HG02885 (cell line): ENCODE results near the gene PFKL.

Experiments used
- ATAC-seq: cut with Tn5 transposase; IDR thresholded peaks from one replicate; pipeline ENCODE4 v1.9.1; 2021; ENCODE audit warnings: mild to moderate bottlenecking; ENCODE audit not compliant: unreplicated experiment, poor library complexity

The PFKL gene

GRCh38 chr21:44310628-44311507 is 11.0 kb downstream of the PFKL start:
- no peak for ATAC-seq

GRCh38 chr21:44312089-44312488 is 12.2 kb downstream of the PFKL start:
- no peak for ATAC-seq

GRCh38 chr21:44312716-44313115 is 12.9 kb downstream of the PFKL start:
- ATAC-seq = no peak

- no peak for ATAC-seq
These were observed 13.6 kb downstream of the PFKL start for GRCh38 chr21:44313451-44313850.

- ATAC-seq = no peak
These were observed 14.3 kb downstream of the PFKL start for GRCh38 chr21:44314128-44314527.

- ATAC-seq = no peak
These were observed 14.7 kb downstream of the PFKL start for GRCh38 chr21:44314561-44314960.

- no peak for ATAC-seq
These were observed 15.9 kb downstream of the PFKL start for GRCh38 chr21:44315691-44316203.

- no peak for ATAC-seq
These were observed 16.5 kb downstream of the PFKL start for GRCh38 chr21:44316277-44316900.

GRCh38 chr21:44317241-44317782 is 17.5 kb downstream of the PFKL start:
- ATAC-seq = no peak

GRCh38 chr21:44317871-44318270 is 18.0 kb downstream of the PFKL start:
- no peak for ATAC-seq

- no peak for ATAC-seq
These were observed 18.8 kb downstream of the PFKL start for GRCh38 chr21:44318489-44319285.

GRCh38 chr21:44319407-44320065 is 19.7 kb downstream of the PFKL start:
- ATAC-seq = no peak

- no peak for ATAC-seq
These were observed 21.0 kb downstream of the PFKL start for GRCh38 chr21:44320847-44321246.

GRCh38 chr21:44321846-44322450 is 22.1 kb downstream of the PFKL start:
- ATAC-seq = no peak

GRCh38 chr21:44322621-44323325 is 22.9 kb downstream of the PFKL start:
- no peak for ATAC-seq

GRCh38 chr21:44323591-44323990 is 23.7 kb downstream of the PFKL start:
- ATAC-seq = no peak

GRCh38 chr21:44324106-44324853 is 24.4 kb downstream of the PFKL start:
- ATAC-seq = no peak

GRCh38 chr21:44324854-44325107 is 24.9 kb downstream of the PFKL start:
- ATAC-seq = no peak
